Occipital lobe (tissue), 2 donors: ENCODE measurements around the gene ANKRD34C. TPM values are rescaled to one million over a fixed set of nuclear protein-coding genes. Genes with fewer than 3 reads are reported as not detected.
"Not testable (repeated sequence)": the region's sequence is repeated elsewhere in the genome, so short reads cannot be mapped to it uniquely, and the experiment has no call there.

Experiments
- DNase-seq: peaks from one replicate; lab custom pipeline; 2025; lab: John Stamatoyannopoulos, UW
- total RNA-seq: library from RNA; depleted of rRNA; stranded (reverse); fragments of >200 nt; gene quantifications from one replicate; pipeline ENCODE4 v1.2.3, GENCODE V29; 2014

The ANKRD34C gene
- total RNA-seq, 1 donor from 2014 or later: not detected

DNA sequence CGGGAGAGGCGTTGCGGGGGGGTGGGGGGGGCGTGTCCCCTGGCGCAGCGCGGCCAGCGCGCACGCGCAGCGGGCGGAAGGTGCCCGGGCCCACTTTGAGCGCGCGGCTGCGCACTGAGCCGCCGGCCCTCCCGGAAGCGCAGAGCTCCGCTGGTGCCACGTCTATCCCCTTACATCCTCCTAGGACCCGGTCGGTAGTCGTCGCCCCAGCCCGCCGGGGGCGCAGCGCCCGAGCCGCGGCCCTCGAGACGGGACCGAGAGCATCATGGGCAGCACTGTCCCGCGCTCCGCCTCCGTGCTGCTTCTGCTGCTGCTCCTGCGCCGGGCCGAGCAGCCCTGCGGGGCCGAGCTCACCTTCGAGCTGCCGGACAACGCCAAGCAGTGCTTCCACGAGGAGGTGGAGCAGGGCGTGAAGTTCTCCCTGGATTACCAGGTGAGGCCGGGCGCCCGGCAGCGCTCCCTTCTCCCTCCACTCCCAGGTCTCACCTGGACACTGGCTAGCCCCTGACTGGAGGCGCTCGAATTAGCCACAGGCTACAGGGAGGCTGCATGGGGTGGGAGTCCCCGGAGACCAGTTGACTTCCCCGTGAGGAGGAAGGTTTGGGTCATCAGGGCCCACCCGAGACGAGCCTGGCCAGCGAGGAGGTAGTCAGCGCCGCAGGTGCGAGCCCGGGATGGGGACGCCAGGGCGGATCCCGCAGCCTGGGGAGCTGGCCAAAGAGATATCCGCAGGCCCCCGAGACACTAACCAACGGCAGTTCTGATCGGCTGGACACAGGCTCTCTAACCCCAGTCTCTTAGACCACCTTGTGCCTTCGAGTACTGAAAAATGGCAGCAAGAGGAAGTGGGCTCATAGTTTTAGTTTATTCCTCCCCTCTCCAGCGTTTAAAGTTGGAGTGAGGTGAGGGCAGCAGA, 28.7 kb downstream of the ANKRD34C start, which contains the start of gene TMED3:
TSS of gene TMED3 (plus strand) at position 128 of the 916 bp plus-strand sequence. CDS start at position 266, 138 bp downstream.
- DNase-seq: peak; percentile 46

- DNase-seq: no peak
Measured at GRCh38 chr15:79311901-79312553, 29.5 kb downstream of the ANKRD34C start.

- DNase-seq: no peak
Measured at GRCh38 chr15:79314186-79314585, 31.7 kb downstream of the ANKRD34C start.

GRCh38 chr15:79314811-79315210, 32.3 kb downstream of the ANKRD34C start:
- DNase-seq: no peak

- peak; percentile 50 for DNase-seq
Measured at GRCh38 chr15:79315623-79316328, 33.3 kb downstream of the ANKRD34C start.

GRCh38 chr15:79316864-79317263, 34.3 kb downstream of the ANKRD34C start:
- no peak for DNase-seq

GRCh38 chr15:79319973-79320372, 37.5 kb downstream of the ANKRD34C start:
- not testable (repeated sequence) for DNase-seq

DNA sequence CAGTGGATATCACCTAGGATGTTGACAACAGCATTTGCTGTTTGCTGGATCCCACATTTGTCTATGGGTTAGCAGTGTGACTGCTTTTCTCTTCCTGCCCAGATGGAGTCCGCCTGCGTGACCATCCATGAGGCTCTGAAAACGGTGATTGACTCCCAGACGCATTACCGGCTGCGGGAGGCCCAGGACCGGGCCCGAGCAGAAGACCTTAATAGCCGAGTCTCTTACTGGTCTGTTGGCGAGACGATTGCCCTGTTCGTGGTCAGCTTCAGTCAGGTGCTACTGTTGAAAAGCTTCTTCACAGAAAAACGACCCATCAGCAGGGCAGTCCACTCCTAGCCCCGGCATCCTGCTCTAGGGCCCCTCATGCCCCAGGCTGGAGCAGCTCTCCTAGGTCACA, 39.4 kb downstream of the ANKRD34C start:
- DNase-seq: no peak

- DNase-seq: no peak
Measured at GRCh38 chr15:79322306-79322705, 39.8 kb downstream of the ANKRD34C start.

- DNase-seq: no peak
Measured at GRCh38 chr15:79322945-79323344, 40.4 kb downstream of the ANKRD34C start.

- DNase-seq: no peak
Measured at GRCh38 chr15:79329171-79329611, 46.7 kb downstream of the ANKRD34C start.

Other genes starting within 250 kb of the ANKRD34C start
- gene RASGRF1, start 191.9 kb upstream of the ANKRD34C start, total RNA-seq: 2.8 TPM
- gene TMED3, start 28.4 kb downstream of the ANKRD34C start, total RNA-seq: 28.7 TPM
- 3.6 TPM for gene MINAR1, start 149.6 kb downstream of the ANKRD34C start, total RNA-seq